NCI-H146 treated with DMSO at 0.1 percent for 48 hours (cell line): Measurements from ENCODE around the gene CASQ2.
A peak's percentile ranks its signal among the peaks of the same experiment; 100 is the strongest.
"Not testable (repeated sequence)": the region's sequence is repeated elsewhere in the genome, so short reads cannot be mapped to it uniquely, and the experiment has no call there.

Experiments used
- DNase-seq: peaks from one replicate; lab custom pipeline; 2025; ENCODE audit not compliant: unreplicated experiment; lab: John Stamatoyannopoulos, UW

The CASQ2 gene

DNA sequence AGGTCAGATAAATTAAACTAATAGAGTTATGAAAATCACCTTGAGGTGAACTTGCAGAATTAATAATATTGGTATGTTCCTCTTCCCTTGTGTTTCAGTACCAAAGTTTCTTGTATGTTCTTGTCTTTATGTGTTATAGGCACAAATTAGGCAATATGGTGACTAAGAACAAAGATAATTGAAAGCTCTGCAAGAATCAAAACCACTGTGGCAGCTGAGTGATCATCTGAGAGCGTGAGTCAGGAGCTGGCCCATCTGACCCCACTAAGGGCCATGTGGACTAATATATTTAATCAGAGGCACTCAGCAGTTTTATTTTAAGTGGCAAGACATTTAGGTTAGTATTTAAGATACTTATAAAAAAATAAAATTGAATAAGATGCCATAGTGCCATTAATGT, 12.8 kb upstream of the CASQ2 start:
- DNase-seq = no peak

DNA sequence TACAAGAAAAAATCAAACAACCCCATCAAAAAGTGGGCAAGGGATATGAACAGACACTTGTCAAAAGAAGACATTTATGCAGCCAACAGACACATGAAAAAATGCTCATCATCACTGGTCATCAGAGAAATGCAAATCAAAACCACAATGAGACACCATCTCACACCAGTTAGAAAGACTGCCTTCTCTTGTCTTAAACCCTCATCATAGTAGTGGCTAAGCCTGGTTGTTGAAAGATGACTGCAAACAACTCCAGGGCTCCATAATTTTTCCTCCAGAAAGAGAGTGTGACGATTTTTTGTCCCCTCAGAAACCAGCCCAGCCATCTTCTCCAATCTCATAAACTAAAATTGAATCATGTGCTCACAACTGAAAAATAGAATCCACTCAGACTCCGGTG, 12.1 kb upstream of the CASQ2 start:
- DNase-seq = not testable (repeated sequence)

DNA sequence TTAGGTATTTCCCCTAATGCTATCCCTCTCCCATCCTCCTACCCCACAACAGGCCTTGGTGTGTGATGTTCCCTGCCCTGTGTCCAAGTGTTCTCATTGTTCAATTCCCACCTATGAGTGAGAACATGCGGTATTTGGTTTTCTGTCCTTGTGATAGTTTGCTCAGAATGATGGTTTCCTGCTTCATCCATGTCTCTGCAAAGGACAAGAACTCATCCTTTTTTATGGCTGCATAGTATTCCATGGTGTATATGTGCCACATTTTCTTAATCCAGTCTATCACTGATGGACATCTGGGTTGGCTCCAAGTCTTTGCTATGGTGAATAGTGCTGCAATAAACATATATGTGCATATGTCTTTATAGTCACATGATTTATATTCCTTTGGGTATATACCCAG, 10.6 kb upstream of the CASQ2 start:
- not testable (repeated sequence) for DNase-seq

GRCh38 chr1:115771847-115772457, 3.4 kb upstream of the CASQ2 start:
- DNase-seq = peak; percentile 69

DNA sequence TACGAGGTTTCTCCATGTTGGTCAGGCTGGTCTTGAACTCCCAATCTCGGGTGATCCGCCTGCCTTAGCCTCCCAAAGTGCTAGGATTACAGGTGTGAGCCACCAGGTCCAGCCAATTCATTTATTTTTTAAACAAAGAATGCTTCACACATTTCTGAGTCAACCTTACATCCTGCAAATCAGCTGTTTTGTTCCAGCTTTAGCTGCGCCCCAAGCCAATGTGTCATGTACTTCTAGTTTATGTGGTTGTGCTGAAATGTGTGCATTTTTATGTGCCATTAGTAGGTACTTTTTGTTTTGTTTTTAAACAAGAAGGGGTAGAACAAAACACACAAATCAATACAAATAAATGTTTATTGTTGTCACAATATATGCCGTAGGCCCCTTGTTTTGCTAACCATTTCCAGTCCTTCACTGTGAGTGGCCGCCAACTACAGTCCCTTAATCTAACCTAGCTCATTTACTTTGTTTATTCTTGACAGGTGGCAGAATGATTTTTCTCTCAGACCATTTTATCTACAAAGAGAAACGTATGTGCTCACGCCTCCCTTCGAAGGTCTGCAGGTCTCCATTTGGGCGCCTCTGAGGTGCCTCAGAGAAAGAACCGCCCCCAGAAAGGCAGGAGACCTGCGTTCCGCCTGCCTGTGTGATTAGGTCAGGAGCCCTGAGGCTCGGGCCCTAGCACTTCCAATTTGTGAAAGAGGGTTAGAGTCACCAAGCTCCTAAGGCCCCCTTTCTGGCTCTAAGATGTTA, 2.8 kb upstream of the CASQ2 start:
- no peak for DNase-seq

DNA sequence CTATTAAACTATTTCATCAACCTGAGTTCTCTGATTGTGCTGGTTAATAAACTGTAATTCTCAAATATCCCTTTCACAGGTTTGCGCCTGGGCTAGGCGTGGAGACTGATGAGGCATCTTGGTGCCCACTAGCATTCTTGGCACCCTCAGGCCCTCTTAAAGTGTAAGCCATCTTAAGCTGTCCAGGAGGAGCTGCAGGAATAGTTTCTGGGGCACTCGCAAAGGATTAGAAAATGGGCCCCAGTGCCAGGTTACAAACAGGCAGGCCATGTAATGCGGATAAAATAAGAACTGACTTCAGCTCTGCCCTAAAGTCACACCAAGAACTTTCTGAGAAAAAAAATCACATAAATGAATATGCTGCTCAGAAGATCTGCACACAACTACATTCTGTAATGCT, 1.1 kb downstream of the CASQ2 start:
- DNase-seq = no peak

DNA sequence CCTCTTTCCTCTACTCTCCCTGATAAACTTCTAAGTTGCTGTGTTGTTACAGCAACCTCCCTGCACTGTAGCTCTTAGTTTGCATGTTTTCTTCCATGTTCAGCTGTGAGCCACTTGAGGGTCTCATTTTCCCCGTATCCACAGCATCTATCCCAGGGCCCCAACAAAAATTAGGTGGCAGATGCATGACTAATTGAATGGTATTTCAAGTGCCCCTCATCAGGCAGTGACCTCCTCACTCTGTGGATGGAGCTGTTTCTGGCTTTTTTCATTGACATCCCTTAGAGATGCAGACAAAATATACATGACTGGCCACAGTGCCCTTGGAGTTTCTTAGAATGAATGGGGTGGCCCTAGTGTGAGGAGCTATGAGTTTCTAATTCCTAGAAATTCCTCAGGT, 3.4 kb downstream of the CASQ2 start:
- no peak for DNase-seq

- DNase-seq = no peak
Measured at GRCh38 chr1:115764541-115764940, 4.0 kb downstream of the CASQ2 start.

GRCh38 chr1:115762779-115763178, 5.7 kb downstream of the CASQ2 start:
- no peak for DNase-seq

DNA sequence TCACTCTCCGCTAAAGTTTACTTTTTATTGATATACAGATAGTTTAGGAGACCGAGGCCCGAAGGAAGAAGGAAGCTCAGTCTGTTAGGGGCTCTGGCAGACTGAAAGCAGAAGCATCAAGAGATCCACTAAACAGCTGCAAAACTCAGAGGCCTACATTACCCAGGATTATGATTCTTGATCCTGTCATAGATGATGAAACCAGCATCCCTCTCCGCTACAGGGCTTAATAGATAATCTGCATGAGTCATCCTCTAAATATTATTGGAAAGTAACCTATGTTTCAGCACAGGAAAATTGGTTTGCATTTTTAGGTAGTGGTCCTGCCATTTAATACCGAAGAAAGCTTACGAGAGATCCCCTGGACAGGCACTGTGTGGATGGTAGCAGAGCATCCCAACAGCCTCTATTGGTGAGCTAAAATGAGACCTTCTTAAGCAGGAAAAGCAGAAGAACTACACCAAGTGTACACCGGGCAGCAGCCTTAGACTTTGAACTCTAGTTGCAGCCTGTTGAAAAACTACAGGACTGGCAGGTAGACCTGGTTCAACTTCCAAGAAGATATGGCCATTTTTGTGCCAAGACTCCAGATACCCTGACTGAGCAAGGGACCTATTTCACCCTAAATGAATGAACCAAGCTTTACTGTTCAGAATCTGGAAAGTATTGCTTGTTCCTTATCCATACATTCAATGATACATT, 6.8 kb downstream of the CASQ2 start:
- DNase-seq = no peak

- DNase-seq = no peak
Measured at GRCh38 chr1:115757856-115758255, 10.7 kb downstream of the CASQ2 start.

- no peak for DNase-seq
Measured at GRCh38 chr1:115757326-115757725, 11.2 kb downstream of the CASQ2 start.

DNA sequence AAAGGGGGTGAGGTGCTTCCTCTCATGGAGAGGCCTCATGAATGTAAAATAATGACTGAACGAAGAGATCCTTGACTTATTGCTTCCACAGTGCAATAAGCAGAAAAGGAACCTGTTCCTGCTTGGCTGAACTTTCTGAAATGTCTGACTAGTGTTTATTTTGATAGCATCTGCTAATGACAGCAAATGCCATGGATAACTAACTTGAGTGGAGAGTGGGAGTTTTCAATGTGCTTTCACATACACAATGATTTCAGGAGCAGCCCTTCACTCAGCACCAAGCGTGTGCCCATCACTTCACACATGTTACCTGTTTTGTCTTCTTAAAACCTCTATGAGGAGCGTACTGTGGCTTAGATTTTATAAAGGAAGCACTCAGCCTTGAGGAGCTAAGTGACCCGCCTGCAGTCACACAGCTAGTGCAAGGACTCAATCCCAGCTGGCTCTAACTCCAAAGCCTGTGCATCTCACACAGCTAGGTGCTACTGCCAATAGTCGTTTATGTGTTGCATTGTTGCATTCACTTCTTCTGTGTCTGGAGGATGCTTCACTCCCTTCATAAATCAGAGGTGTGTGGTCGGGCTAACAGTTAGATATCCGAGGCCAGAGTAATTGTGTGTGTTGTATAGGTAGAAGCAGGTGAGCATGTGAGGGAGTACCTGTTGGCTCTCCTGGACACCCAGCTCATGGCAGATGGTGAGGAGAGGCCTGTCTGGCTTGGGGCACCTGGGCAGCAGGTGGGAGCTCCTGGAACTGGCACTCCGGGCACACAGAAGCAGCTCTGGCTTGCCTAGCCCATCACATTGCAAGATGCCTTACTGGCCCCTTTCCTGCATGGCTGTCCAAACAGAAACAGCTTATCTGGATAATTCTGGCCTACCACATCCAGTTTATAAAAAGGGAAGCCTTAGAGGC, 12.8 kb downstream of the CASQ2 start:
- DNase-seq = no peak

DNA sequence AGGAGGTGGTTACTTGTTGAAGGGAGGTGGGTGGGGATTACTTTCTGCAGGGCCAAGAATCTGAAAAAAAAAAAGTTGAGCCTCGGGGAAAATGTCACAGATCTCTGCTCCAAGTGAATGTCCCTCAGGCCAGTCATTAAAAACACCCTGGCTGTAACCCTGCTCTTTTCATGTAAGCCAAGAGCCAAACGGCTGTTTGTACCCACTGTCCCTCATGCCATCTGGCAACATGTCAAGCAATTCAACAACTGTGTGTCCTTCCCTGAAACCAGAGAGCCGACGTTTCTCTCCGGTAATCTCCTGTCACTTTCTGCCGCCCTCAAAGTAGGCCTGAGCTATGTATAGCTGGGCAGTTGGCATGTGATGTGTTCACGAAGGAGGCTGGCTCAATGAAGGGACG, 14.7 kb downstream of the CASQ2 start:
- DNase-seq = no peak

DNA sequence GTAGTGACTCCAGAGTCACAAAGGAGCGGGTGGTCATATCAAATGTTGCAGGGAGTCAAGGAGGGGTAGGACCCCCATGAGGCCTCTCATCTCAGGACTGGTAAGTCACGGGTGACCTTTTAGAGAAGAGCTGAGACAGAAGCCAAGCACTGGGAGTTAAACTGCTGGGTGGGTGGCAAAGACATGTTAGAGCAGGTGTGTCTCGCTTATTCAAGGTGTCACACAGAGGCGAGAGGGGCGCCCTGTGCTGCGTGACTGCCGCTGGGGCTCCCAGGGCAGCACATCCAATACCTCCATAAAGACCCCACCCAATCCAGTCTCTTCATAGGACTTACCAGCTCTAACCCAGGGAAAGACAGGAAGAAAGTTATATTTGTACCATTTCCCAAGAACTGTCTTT, 15.2 kb downstream of the CASQ2 start:
- DNase-seq = no peak

- no peak for DNase-seq
Measured at GRCh38 chr1:115748401-115749150, 19.9 kb downstream of the CASQ2 start.

DNA sequence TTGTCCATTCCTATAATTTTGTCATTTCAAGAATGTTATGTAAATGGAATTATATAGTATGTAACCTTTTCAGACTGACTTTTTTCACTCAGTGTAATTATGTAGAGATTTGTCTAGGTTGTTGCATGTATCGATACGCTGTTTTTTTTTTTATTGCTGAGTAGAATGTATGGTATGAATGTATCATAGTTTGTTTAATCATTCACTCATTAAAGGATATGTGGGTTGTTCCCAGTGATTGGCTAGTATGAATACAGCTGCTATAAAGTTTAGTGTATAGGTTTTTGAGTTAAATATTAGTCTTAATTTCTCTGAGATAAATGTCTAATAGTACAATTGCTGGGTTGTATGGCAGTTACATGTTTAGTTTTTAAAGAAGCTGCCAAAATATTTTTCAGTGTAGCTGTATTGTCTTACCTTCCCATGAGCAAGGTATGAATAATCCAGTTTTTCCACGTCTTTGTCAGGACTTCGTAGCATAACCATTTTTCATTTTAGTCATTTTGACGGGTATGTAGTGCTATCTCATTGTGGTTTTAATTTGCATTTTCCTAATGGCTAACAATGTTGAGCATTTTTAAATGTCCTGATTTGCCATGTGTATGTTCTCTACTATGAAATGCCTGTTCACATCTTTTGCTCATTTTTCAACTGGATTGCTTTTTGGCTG, 22.4 kb downstream of the CASQ2 start:
- no peak for DNase-seq

DNA sequence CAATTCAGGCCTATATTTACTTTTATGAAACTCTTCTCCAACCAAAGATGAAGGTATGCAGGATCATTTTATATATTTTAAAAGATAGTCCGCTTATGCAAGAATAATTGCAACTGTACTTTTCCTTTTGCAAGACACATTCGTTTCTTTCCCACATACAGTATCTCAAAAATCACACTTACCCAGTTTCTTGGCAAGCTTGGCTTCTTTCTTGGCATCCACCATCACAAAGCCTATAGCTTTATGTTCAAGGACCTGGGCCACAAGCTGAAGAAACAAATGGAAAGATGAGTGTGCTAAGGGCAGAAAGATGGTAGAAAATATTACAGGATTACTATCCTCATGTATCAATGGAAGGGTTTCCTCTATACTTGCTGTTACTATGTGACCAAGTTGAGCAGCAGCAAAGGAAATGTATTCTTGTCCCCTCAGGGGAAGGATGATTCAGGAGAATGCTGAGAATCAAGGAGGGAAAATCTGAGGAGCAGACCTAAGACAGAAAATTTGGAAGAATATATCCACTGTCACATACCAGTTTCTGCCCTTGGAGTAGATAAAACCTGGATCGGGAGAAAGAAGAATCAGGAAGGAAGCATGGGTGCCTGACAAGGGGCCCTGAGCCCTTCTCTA, 23.8 kb downstream of the CASQ2 start:
- no peak for DNase-seq

GRCh38 chr1:115740811-115741210, 27.7 kb downstream of the CASQ2 start:
- no peak for DNase-seq

DNA sequence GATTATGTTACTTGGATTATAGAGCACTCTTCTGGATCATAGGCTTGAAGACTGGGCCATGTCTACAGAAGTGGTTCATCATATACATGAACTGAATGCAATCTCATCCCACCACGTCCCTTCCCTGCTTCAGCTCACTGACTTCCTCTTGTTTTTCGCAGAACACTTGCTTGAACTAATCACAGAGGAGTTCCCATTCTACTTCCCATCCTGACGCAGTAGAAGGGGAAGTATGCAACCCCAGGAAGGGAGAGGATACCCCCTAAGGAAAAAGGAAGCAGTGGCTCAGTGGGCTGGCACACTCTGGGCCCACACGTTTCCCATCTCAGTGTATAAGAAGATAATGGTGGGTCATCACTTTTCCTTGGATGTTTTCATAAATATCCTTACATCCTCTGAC, 36.2 kb downstream of the CASQ2 start:
- no peak for DNase-seq
